SK-N-SH treated with all-trans-retinoic acid at 6 μM for 48 hours (cell line): ENCODE data around the gene ORM1.
"Not testable (repeated sequence)": the region's sequence is repeated elsewhere in the genome, so short reads cannot be mapped to it uniquely, and the experiment has no call there.

Source experiments
- ATAC-seq: fragments of 200-7000 bp; cut with Tn5 transposase; 3 replicates; pipeline ENCODE4 v1.9.1; 2020; ENCODE audit warnings: mild to moderate bottlenecking, moderate library complexity
- CREB5 ChIP-seq: fragments of 250-450 bp; sonication (Bioruptor Pico); IDR thresholded peaks from 2 replicates; pipeline ENCODE4 v1.5.1; 2020; ENCODE audit warnings: low read depth, mild to moderate bottlenecking, moderate library complexity
- CSDC2 ChIP-seq: fragments of 250-450 bp; sonication (Bioruptor Pico); IDR thresholded peaks from 2 replicates; pipeline ENCODE4 v1.5.0; 2020; ENCODE audit warnings: mild to moderate bottlenecking, moderate library complexity
- GLIS3 ChIP-seq: fragments of 250-450 bp; sonication (Bioruptor Pico); IDR thresholded peaks from 2 replicates; pipeline ENCODE4 v1.5.0; 2020; ENCODE audit warnings: mild to moderate bottlenecking, moderate library complexity
- OSR1 ChIP-seq: fragments of 250-450 bp; sonication (Bioruptor Pico); IDR thresholded peaks from 2 replicates; pipeline ENCODE4 v1.8.0; 2022; ENCODE audit warnings: moderate library complexity, mild to moderate bottlenecking, inconsistent platforms
- PATZ1 ChIP-seq: fragments of 250-450 bp; sonication (Bioruptor Pico); IDR thresholded peaks from 2 replicates; pipeline ENCODE4 v1.8.0; 2020; ENCODE audit warnings: mild to moderate bottlenecking, moderate library complexity, borderline replicate concordance
- PPARA ChIP-seq: fragments of 250-450 bp; sonication (Bioruptor Pico); IDR thresholded peaks from 2 replicates; pipeline ENCODE4 v1.5.0; 2020; ENCODE audit warnings: mild to moderate bottlenecking, borderline replicate concordance
- RARB ChIP-seq: fragments of 250-450 bp; sonication (Bioruptor Pico); IDR thresholded peaks from 2 replicates; pipeline ENCODE4 v1.8.0; 2021; ENCODE audit warnings: mild to moderate bottlenecking, moderate library complexity
- SNAI2 ChIP-seq: fragments of 250-450 bp; sonication (Bioruptor Pico); IDR thresholded peaks from 2 replicates; pipeline ENCODE4 v1.5.0; 2020; ENCODE audit warnings: mild to moderate bottlenecking, moderate library complexity
- TOX ChIP-seq: fragments of 250-450 bp; sonication (Bioruptor Pico); IDR thresholded peaks from 2 replicates; pipeline ENCODE4 v1.8.0; 2021; ENCODE audit warnings: mild to moderate bottlenecking, moderate library complexity, borderline replicate concordance
- ZC3H10 ChIP-seq: fragments of 250-450 bp; sonication (Bioruptor Pico); IDR thresholded peaks from 2 replicates; pipeline ENCODE4 v1.5.1; 2021; ENCODE audit warnings: mild to moderate bottlenecking, moderate library complexity
- ZFP3 ChIP-seq: fragments of 250-450 bp; sonication (Bioruptor Pico); IDR thresholded peaks from 2 replicates; pipeline ENCODE4 v1.5.0; 2020; ENCODE audit warnings: mild to moderate bottlenecking, moderate library complexity
- ZFP30 ChIP-seq: fragments of 450-650 bp; formaldehyde crosslinking; IDR thresholded peaks from 2 replicates; pipeline ENCODE4 v1.5.0; 2022; ENCODE audit warnings: mild to moderate bottlenecking, moderate library complexity
- ZNF565 ChIP-seq: fragments of 450-650 bp; formaldehyde crosslinking; conservative IDR thresholded peaks from 2 replicates; pipeline ENCODE4 v1.5.0; 2020; ENCODE audit warnings: low read depth, mild to moderate bottlenecking, moderate library complexity
- ZNF70 ChIP-seq: fragments of 450-650 bp; formaldehyde crosslinking; IDR thresholded peaks from 2 replicates; pipeline ENCODE4 v1.5.0; 2020; ENCODE audit warnings: mild to moderate bottlenecking, moderate library complexity
- ZNF8 ChIP-seq: fragments of 450-650 bp; formaldehyde crosslinking; IDR thresholded peaks from 2 replicates; pipeline ENCODE4 v1.5.0; 2020; ENCODE audit warnings: mild to moderate bottlenecking, moderate library complexity
- TF ChIP-seq, protein P1 (sequence below): fragments of 250-450 bp; sonication (Bioruptor Pico); IDR thresholded peaks from 2 replicates; pipeline ENCODE4 v1.5.1; 2021; ENCODE audit warnings: mild to moderate bottlenecking, moderate library complexity
- TF ChIP-seq, protein P2 (sequence below): fragments of 250-450 bp; sonication (Bioruptor Pico); IDR thresholded peaks from 2 replicates; pipeline ENCODE4 v1.8.0; 2021; ENCODE audit warnings: low read depth, mild to moderate bottlenecking, moderate library complexity, borderline replicate concordance

ORM1 gene

DNA sequence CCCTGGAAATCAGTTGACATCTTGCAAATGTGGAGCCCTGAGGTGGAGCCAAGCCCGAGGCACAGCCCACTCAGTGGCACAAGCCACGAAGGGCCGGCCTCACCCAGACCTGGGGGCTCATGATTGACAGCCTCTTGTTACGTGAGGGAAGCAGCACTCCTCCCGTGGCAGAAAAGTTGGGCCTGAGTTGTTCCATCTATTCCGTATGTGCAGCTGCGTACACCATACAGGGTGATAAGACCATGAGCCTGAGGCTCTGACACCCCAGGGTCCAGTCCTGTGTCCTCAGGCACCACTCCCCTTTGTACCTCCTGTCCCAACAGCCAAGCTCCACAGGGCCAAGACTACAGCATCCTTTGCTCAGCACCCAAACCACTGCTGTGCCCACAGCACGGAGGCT, 4.9 kb downstream of the ORM1 start:
- no peak for TF ChIP-seq ZNF8 (CRISPR knock-in tag)
- no peak for TF ChIP-seq ZC3H10 (CRISPR knock-in tag)
- TF ChIP-seq ZFP3 (CRISPR knock-in tag) = no peak
- TF ChIP-seq PPARA = no peak
- no peak for TF ChIP-seq OSR1
- TF ChIP-seq, protein P1, sequence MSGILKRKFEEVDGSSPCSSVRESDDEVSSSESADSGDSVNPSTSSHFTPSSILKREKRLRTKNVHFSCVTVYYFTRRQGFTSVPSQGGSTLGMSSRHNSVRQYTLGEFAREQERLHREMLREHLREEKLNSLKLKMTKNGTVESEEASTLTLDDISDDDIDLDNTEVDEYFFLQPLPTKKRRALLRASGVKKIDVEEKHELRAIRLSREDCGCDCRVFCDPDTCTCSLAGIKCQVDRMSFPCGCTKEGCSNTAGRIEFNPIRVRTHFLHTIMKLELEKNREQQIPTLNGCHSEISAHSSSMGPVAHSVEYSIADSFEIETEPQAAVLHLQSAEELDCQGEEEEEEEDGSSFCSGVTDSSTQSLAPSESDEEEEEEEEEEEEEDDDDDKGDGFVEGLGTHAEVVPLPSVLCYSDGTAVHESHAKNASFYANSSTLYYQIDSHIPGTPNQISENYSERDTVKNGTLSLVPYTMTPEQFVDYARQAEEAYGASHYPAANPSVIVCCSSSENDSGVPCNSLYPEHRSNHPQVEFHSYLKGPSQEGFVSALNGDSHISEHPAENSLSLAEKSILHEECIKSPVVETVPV (CRISPR knock-in tag) = no peak
- no peak for TF ChIP-seq CSDC2 (CRISPR knock-in tag)
- no peak for TF ChIP-seq ZFP30 (CRISPR knock-in tag)
- TF ChIP-seq PATZ1 (CRISPR knock-in tag) = no peak
- no peak for TF ChIP-seq RARB
- no peak for TF ChIP-seq GLIS3 (CRISPR knock-in tag)
- no peak for ATAC-seq

DNA sequence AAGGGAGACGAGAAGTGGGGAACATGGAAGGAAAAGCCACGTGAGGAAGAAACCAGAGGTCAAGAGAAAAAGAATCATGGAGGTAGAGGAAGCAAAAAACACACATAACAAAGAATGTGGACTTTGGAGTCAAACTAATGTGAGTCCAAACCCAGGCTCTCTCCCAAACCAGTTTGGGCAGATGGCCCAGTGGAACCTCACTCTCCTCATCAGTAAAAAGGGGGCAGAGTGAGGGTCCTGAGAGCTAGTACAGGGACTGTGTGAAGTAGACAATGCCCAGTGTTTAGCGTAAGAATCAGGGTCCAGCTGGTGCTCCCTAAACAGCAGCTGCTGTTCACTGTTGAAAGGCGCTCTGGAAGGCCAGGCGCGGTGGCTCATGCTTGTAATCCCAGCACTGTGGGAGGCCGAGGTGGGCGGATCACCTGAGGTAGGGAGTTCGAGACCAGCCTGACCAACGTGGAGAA, 5.5 kb downstream of the ORM1 start:
- not testable (repeated sequence) for ATAC-seq

- not testable (repeated sequence) for ATAC-seq
These were observed 6.2 kb downstream of the ORM1 start for GRCh38 chr9:114328937-114329624.

- ATAC-seq = not testable (repeated sequence)
These were observed 6.7 kb downstream of the ORM1 start, which contains the start of gene ORM2 for GRCh38 chr9:114329625-114330022. Gene ORM2 (plus strand): TSS chr9:114329869. CDS start chr9:114329905, 36 bp downstream.

- ATAC-seq = no peak
- TF ChIP-seq ZFP3 (CRISPR knock-in tag) (no peak), ZC3H10 (CRISPR knock-in tag) (no peak), GLIS3 (CRISPR knock-in tag) (no peak), ZFP30 (CRISPR knock-in tag) (no peak), SNAI2 (CRISPR knock-in tag) (no peak), ZNF565 (no peak), CREB5 (CRISPR knock-in tag) (no peak), ZNF70 (CRISPR knock-in tag) (no peak), TOX (CRISPR knock-in tag) (no peak)
- TF ChIP-seq, protein P1 (CRISPR knock-in tag) = no peak
- TF ChIP-seq, protein P2, sequence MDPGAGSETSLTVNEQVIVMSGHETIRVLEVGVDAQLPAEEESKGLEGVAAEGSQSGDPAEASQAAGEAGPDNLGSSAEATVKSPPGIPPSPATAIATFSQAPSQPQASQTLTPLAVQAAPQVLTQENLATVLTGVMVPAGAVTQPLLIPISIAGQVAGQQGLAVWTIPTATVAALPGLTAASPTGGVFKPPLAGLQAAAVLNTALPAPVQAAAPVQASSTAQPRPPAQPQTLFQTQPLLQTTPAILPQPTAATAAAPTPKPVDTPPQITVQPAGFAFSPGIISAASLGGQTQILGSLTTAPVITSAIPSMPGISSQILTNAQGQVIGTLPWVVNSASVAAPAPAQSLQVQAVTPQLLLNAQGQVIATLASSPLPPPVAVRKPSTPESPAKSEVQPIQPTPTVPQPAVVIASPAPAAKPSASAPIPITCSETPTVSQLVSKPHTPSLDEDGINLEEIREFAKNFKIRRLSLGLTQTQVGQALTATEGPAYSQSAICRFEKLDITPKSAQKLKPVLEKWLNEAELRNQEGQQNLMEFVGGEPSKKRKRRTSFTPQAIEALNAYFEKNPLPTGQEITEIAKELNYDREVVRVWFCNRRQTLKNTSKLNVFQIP (CRISPR knock-in tag) = no peak
These were observed 7.7 kb downstream of the ORM1 start for GRCh38 chr9:114330636-114331035.

- not testable (repeated sequence) for ATAC-seq
These were observed 8.6 kb downstream of the ORM1 start for GRCh38 chr9:114331229-114332195.

- not testable (repeated sequence) for ATAC-seq
These were observed 9.7 kb downstream of the ORM1 start for GRCh38 chr9:114332474-114333040.

DNA sequence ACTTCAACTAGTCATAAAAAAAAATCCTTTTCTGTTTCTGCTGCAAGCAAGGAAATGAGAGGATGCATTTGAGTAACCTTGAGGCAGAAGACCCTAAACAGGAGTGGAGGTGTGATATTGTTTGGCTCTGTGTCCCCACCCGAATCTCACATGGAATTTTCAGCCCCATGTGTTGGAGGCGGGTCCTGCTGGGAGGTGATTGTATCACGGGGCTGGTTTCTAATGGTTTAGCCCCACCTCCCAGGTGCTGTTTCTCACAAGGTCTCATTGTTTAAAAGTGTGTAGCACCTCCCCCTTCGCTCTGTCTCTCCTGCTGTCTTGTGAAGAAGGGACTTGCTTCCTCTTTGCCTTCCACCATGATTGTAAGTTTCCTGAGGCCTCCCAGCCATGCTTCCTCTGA, 10.8 kb downstream of the ORM1 start:
- ATAC-seq = not testable (repeated sequence)
